ENCODE results near the gene SLC39A3.

The SLC39A3 gene, protein sequence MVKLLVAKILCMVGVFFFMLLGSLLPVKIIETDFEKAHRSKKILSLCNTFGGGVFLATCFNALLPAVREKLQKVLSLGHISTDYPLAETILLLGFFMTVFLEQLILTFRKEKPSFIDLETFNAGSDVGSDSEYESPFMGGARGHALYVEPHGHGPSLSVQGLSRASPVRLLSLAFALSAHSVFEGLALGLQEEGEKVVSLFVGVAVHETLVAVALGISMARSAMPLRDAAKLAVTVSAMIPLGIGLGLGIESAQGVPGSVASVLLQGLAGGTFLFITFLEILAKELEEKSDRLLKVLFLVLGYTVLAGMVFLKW

GRCh38 chr19:2739602-2740313 is at the start of gene SLC39A3:
TSS of gene SLC39A3 (minus strand) at chr19:2740017. CDS start at chr19:2737257, 2,760 bp downstream.
- peak; percentile 99 for DNase-seq

- no peak for DNase-seq
Observed at GRCh38 chr19:2788237-2788636, 48.4 kb upstream of the SLC39A3 start.

DNA sequence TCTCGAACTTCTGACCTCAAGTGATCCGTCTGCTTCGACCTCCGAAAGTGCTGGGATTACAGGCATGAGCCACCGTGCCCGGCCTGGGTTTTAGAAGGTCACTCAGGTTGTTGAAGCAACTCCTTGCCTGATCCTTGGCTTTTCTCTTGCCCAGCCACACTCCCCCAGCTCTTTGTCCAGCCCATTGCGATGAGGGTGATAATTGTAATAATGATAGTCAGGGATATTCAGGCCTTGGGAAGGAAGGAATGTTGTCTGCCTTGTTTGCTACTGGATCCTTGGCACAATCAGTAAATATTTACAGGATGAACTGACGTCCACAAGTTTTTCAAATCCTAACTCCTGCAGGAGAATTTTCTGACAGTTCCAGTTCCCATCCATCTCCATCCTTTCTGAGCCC is 47.3 kb upstream of the SLC39A3 start:
- no peak for DNase-seq

GRCh38 chr19:2785244-2785997 is 45.6 kb upstream of the SLC39A3 start, which contains the start of gene THOP1:
TSS of gene THOP1 (plus strand) at chr19:2785503. CDS start at chr19:2785663, 160 bp downstream.
- DNase-seq: peak; percentile 99

DNA sequence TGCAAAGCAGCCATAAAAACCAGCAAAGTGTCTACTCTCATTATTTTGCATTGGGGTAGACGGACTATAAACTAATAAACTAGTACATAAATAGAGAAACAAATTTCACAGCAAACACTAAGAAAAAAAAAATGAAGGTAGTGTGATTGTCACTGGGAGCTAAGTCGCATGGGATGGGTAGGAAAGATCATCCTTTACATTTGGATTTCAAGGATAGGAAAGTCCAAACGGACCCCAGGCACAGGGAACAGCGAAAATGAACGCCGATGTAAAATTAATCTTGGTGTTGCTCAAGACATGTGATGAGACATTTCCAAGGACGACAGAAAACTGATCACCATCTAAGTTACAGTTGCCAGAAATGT is 43.9 kb upstream of the SLC39A3 start:
- DNase-seq: no peak

GRCh38 chr19:2782936-2783780 is 43.3 kb upstream of the SLC39A3 start, which contains the start of gene SGTA:
TSS of gene SGTA (minus strand) at chr19:2783273. CDS start at chr19:2769068, 14,205 bp downstream.
- peak; percentile 99 for DNase-seq

GRCh38 chr19:2782329-2782935 is 42.6 kb upstream of the SLC39A3 start:
- DNase-seq: no peak

DNA sequence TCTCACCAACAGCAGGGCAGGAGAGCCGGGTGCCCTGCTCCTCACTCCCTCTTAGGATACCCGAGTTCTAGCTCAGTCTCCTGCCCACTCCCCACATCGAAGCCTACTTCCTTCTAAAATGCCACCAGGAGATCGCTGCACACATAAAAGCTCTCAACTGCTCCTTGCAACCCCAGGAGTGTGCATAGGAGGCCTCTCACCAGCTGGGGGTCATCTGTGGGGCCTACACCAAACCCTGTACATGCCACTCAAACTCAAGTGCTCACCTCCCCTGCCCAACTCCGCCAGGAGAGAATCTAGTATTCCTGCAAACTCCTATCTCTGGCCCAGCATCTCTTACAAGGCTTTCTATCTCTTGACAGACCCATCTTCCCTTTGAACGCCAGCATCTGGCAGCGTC is 40.5 kb upstream of the SLC39A3 start:
- DNase-seq: no peak

- DNase-seq: no peak
Observed at GRCh38 chr19:2779121-2779740, 39.4 kb upstream of the SLC39A3 start.

DNA sequence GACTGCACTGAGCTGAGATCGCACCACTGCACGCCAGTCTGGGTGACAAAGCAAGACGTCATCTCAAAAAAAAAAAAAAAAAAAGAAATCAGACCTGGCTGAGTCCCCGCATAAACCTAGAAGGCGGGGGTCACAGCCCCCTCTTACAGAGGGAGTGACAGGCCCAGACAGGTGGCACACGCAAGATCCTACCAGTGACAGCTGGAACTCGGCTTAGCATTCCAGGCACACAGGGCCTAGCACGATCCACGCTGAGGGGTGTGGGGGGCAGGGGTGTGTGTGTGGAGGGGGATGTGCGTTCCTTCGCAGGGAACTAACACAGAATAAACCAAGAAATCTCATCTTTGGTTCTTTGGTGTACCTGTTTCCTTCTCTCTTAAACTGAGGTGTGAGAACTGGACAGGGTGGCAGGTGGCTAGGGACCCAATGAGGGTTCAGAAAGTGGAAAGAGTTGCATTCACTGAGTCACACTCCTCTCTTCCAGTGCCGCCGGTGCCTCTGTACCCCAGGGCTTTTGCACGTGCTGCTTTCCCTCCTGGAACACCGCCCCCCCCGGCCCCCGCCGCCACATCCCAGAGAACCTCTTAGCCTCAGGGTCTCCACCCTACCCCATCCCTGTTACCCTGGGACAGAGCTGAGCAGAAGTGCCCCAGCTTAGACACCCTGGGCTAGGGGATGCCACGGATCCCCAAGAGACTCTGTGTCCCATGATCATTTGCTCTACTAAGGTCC is 38.3 kb upstream of the SLC39A3 start:
- peak; percentile 50 for DNase-seq

- DNase-seq: peak; percentile 42
Observed at GRCh38 chr19:2775556-2776430, 36.0 kb upstream of the SLC39A3 start.

- no peak for DNase-seq
Observed at GRCh38 chr19:2774953-2775555, 35.2 kb upstream of the SLC39A3 start.

DNA sequence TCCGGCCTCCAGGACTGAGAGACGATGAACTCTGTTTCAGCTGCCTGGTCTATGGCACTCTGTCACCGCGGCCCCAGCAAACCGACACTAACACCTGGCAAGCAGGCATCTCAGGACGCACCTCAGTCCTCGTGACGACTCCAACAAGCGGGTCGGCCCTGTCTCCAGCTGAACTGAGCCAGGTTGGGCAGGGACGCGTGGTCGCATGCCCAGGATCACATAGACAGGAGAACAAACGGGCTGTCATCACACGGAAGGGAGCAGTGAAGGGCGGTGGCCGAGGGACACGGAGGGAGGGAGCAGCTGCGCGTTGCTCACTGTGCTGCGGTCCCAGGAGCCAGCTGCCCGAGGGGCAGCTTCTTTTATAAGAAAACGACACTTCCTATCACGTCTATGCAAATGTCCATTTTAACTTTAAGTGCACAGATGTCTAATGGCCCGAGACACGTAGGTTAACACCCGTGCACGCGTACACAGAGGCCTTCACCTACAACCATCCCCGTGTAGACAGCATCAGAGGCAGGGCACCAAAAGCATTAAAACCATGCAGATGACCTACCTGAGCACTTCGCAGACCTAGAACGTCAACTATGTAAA is 34.4 kb upstream of the SLC39A3 start:
- DNase-seq: no peak

- peak; percentile 57 for DNase-seq
Observed at GRCh38 chr19:2771786-2772674, 32.2 kb upstream of the SLC39A3 start.

DNA sequence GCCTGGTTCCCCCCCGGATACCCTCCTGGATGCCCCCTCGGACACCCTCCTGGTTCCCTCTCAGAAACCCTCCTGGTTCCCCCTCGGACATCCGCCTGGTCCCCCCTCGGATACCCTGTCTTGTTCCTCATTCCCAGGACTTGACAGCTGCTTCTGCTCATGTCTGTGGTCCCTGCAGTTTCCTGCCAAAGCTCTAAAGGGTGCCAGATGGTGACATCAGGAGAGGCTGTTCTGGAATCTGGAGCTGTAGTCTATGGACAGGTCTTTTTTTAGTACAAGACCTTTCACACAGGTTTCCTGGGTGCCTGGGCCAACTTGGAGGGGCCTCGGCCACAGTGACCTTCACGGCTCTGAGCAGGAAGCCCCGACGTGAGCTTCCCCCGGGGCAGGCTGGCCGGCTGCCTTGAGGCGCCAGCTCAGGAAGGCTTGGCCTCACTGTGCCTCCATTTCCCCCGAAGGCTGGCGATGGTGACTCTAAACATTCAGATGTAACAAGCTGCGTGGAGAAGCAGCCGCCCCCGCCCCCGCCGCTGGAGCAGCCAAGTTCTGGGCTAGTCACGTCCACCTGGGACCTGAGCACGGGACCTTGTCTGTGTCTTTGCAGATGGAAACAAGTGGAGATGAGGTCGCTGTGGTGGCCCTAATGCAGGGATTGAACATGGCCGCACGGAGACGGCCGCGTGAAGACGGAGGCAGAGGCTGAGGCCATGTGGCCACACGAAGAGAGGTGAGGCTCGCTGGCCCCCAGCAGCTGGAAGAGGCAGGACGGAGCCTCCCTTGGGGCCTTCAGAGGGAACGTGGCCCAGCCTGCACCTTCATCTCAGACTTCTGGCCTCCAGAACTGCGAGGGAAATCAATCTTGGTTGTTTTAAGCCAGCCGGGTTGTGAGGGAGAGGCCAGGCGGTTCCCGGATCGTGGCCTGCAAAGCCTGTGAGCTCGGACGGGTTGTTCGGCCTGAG is 30.5 kb upstream of the SLC39A3 start:
- DNase-seq: peak; percentile 73

- DNase-seq: no peak
Observed at GRCh38 chr19:2769218-2769617, 29.4 kb upstream of the SLC39A3 start.

All from right hindlimb (tissue), 1 donor.